Stimulated activated CD8-positive, alpha-beta memory T cell treated with anti-CD3 and anti-CD28 coated beads, Interleukin-7, amount 100 ng/mL, for 48 hours (primary cell): ENCODE data around the gene PLEKHA6.
"Not testable (repeated sequence)": the region's sequence is repeated elsewhere in the genome, so short reads cannot be mapped to it uniquely, and the experiment has no call there.

Source experiments
- DNase-seq, 2 donors: peaks; one replicate each; pipeline ENCODE4 v3.0.0-alpha.2; 2020; ENCODE audit warnings: low read depth in 1 of 2; ENCODE audit errors: extremely low read depth in 1 of 2

The PLEKHA6 gene

DNA sequence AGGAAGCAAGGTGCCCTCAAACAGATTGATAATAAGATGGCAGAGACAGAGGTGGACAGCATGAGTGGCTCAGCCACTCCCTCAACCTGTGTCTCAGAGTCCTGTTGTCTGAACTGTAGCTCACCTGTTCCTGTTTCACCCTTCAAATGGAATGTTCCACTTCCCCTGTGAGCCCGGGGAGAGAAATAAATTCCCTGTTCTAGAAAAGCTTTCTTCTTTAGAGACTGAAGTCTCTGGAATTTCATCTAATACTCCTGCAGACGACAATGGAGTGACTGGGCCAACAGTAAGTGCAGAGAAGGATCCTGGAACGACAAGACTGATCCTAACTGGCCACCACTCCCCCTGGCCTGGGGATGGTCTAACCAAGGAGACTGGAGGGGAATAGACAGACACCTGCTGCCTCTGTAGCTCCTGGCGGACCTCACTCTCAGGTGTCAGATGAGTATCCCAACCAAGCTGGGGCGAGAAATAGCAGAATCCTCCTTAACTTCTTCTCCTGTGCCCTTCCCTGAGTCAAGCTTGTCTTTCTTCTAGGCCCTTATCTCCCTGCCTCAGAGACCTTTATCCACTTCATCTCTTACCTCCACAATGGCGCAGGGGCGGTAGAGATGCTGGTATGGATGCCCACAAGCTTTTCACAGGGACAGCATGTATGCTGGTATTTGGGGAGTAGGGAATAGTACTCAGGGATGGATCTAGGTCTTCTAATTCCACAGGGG is 45.4 kb downstream of the PLEKHA6 start:
- DNase-seq: no peak

DNA sequence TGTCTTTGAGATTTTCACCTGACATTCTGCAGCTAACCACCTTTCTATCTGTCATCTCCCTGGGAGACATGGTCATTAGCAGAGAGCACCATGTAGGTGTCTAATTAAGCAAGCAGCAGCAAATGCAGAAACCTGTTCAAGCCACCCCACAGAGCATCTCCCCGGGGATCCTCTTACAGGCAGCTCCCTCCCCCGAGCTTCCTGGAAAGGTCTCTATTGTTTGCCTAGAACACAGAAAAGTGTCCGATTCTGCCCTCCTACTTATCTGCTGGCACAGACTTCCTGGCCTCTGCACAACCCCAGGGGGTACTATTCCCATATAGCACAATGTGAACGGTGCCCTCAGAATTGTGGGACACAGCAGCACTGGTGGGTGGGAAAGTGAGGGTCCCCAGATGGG is 46.1 kb downstream of the PLEKHA6 start:
- no peak for DNase-seq

DNA sequence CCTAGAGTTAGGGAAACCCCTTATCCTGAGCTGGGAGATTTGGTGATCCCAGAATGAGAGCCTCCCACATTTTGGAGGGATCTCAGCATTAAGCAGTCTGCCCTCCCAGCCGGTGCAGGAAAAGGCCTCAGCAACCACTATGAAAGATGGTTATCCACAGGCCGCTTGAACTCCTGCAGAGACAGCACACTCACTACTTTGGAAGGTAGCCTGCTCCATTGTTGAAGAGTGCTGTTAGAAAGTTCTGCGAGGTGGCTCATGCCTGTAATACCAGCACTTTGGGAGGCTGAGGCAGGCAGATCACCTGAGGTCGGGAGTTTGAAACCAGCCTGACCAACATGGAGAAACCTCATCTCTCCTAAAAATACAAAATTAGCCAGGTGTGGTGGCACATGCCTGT is 48.8 kb downstream of the PLEKHA6 start:
- DNase-seq: not testable (repeated sequence)

DNA sequence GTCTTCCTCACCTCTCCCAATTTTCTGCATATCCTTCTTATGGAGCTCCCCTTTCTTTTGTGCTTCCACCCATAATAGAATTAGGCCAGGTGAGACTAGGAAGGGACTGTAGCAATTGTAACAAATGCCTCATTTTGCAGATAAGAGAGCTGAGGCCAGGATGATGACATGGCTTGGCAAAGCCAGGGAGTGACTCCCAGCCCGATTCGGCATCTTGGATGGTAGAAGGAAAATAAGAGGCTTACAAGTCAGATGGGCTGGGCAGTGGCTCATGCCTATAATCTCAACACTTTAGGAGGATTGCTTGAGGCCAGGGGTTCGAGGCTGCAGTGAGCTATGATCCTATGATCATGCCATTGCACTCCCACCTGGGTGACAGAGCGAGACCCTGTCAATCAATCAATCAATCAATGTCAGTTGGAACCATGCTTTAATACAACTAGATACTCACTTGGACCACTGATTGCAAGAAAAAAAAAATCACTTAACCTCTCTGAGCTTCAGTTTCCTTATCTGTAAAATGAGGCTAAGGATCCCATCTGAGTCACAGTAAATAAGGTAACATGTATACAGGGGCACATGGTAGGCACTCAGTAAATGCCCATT is 51.6 kb downstream of the PLEKHA6 start:
- DNase-seq: no peak

DNA sequence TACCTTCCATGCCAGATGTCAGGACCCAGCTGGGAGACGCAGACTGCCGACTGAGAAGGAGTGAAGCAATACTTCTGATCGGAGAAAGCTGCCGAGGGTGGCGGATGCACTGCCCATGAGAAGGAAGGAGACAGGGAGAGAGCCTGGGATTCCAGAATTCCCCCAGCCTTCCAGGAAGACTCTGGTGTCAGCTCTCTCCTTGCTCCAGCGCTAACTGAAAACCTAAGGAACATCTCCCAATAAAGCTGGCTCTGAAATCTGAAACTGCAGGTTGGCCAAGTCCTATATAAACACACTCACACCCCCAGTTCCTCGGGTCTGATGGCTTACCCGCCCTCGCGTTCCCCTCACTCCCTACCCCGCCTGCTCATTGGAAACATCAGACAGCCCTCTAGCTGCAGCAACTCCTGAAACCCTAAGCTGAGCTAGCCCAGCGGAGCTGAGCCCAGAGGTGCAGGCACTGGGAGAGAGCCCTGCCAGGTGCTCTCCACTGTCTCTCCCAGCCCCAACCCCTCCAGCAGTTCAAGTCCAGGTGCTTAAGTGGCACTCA is 52.3 kb downstream of the PLEKHA6 start:
- DNase-seq: no peak

- DNase-seq: no peak
These were observed 53.7 kb downstream of the PLEKHA6 start for GRCh38 chr1:204306076-204306475.

DNA sequence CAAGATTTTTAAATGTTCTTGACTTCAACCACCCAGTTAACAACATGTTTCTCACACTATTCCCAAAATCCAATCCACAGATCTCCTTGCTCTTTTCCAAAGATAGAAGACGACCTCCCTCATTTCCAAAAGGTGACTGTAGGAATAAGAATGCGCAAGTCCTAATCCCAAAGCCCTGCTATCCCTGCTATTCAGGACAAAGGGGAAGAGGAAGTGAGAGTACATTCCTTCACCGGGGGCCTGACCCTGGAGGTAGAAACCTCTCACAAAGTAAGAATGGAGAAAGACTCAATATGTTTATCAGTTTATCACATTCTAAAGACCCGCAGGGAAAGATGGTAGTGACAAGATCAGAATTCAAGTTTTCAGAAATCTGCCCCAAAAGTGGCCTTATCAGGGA is 55.7 kb downstream of the PLEKHA6 start:
- no peak for DNase-seq

DNA sequence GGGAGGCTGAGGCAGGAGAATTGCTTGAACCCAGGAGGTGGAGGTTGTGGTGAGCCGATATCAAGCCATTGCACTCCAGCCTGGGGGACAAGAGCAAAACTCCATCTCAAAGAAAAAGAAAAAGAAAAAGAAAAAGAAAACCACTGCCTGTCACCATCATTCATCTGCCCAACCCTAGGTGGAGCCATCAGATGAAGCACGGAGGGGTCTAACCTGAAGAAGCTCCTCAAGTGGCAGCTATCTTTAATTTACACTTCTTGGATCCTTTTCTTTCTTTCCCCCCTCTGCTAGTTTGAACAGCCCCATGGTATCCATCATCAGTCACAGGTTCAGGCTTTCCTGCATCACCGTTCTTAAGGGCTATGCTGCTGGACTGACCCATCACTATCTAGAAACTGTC is 57.0 kb downstream of the PLEKHA6 start:
- no peak for DNase-seq

- DNase-seq: no peak
These were observed 58.4 kb downstream of the PLEKHA6 start for GRCh38 chr1:204301171-204301957.

GRCh38 chr1:204299814-204300365 is 59.8 kb downstream of the PLEKHA6 start:
- DNase-seq: no peak

- no peak for DNase-seq
These were observed 63.2 kb downstream of the PLEKHA6 start for GRCh38 chr1:204296431-204296988.

- DNase-seq: no peak
These were observed 64.1 kb downstream of the PLEKHA6 start for GRCh38 chr1:204295671-204296070.

- no peak for DNase-seq
These were observed 65.4 kb downstream of the PLEKHA6 start for GRCh38 chr1:204294357-204294756.

DNA sequence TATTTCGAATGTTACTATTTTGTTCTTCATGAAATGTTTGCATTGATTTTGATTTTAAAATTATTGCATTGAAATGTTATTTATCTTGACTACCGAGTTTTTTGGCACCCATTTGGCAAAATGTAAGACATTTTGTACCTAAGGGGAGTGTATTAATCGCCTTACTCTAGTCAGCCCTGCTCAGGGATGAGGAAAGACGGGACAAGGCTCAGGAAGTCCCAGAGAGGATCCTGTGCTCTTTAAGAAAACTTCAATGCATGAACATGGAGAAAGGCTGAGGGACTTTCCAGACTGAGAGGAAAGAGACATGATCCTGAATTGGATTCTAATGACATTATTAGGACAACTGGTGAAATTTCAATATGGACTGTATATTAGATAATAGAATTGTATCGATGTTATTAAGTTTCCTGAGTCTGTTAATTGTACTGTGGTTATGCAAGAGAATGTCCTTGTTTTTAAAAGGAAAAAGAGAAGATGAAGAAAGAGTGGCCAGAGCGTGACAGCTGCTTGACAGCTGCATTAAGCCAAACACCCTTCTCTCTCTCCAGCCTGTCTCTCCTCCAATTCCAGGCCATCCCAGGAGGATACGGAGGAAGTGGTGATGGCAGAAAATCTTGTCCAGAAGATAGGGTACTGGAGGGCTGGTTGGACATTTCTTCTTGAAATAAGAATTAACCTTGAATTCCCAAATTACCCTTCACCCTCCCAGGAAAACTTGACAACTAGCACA is 66.0 kb downstream of the PLEKHA6 start:
- DNase-seq: no peak

GRCh38 chr1:204292740-204293139 is 67.0 kb downstream of the PLEKHA6 start:
- no peak for DNase-seq

DNA sequence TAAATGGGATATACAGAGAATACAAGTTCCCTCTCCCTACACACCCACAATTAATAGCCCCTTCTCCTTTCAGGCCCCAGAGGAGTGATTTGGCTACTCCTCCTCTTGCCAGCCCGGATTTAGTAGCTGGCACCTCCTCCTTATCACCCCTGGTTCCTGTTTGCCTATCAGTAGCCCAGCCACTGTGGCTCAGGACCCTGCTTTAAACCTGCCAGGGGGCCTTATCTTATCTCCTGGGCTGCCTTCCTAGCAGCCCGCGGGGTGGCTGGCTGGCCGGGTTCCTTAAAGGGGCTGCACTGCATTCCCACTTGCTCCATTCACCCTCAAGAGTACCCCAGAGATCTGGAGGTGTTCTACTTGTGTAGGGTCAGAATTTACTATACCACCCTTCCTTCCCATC is 70.4 kb downstream of the PLEKHA6 start:
- no peak for DNase-seq

- no peak for DNase-seq
These were observed 71.6 kb downstream of the PLEKHA6 start for GRCh38 chr1:204288021-204288588.

DNA sequence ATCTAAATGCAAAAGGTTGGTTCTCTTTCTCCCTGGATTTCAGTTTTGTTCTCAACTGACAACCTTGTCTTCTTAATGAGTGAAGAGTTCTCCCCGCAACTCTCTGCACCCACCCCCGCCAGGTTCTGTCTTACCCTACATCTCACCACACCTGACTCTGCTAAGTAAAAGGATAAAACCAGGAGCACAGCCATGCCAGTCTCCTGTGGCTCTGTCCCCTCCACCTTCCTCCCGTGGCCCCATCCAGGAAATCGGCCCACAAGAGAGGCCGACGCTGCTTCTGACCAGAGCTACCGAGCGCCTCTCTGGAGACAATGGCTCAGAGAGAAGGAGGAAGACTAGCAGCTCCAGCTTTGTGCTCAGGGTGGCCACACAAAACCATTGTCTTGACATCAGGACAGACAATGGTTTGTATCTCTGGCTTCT is 72.2 kb downstream of the PLEKHA6 start:
- no peak for DNase-seq

- peak in 1 of 2 donors; percentile 3 for DNase-seq
These were observed 72.8 kb downstream of the PLEKHA6 start for GRCh38 chr1:204286831-204287421.

DNA sequence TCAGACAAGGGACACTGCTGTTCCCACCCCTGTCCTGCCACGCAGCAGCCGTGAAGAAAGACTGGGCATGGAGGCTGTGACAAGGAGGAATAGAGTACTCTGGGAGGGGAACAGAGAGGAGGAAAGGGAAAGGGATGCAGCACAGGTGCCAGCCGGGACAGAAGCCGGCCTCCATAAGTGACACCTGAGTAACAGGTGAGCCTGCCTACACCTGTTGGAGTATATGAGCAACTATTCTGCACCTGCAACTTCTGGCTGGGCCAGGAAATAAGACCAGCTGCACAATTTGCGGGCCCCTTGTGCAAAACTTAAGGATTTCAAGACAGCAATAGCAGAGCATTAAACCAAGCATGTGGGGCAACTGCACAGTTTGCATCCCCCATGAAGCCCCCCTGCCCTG is 73.4 kb downstream of the PLEKHA6 start:
- DNase-seq: no peak
